IMR-90 (cell line): ENCODE measurements around the gene MEGF6. TPM values are rescaled to one million over a fixed set of nuclear protein-coding genes. Genes with fewer than 3 reads are reported as not detected.

Source experiments
- ATAC-seq: fragments of 200-7000 bp; cut with Tn5 transposase; 2 replicates; pipeline ENCODE4 v1.9.1; 2020; ENCODE audit warnings: low read depth, mild to moderate bottlenecking, moderate library complexity
- BruUV-seq: library from RNA; stranded (reverse); fragments of 400-500 nt; replicated peaks from 2 replicates; lab custom pipeline; 2021; lab: Mats Ljungman, UMichigan
- CTCF ChIA-PET: fragments of 300-600 bp; formaldehyde crosslinking; extraction: SDS; loops from one replicate; lab custom pipeline; 2021; ENCODE audit warnings: antibody characterized with exemption; lab: Yijun Ruan, JAX
- POLR2A ChIA-PET: fragments of 300-600 bp; sonication (Branson Sonifier 250); formaldehyde crosslinking; loops from one replicate; lab custom pipeline; 2022; ENCODE audit warnings: antibody characterized with exemption; ENCODE audit not compliant: unreplicated experiment; lab: Charles Lee
- DNase-seq: peaks from one replicate; pipeline ENCODE4 v3.0.0; 2013
- H2AFZ ChIP-seq: replicated peaks from 2 replicates; pipeline ENCODE3; 2013; ENCODE audit warnings: low read length, mild to moderate bottlenecking; ENCODE audit not compliant: poor library complexity
- H2AK5ac ChIP-seq: 2 replicates; pipeline ENCODE4 v1.6.1; 2013; ENCODE audit warnings: low read depth, low read length, inconsistent platforms
- H2AK9ac ChIP-seq: replicated peaks from 2 replicates; pipeline ENCODE3; 2013; ENCODE audit warnings: mild to moderate bottlenecking, low read depth, low read length, moderate library complexity; ENCODE audit not compliant: poor library complexity
- H2BK120ac ChIP-seq: 2 replicates; pipeline ENCODE4 v1.6.1; 2013; ENCODE audit warnings: low read depth, low read length, inconsistent platforms
- H2BK15ac ChIP-seq: 3 replicates; pipeline ENCODE4 v1.6.1; 2013; ENCODE audit warnings: low read depth, low read length, inconsistent platforms
- H2BK20ac ChIP-seq: 2 replicates; pipeline ENCODE4 v1.6.1; 2013; ENCODE audit warnings: low read depth, mild to moderate bottlenecking, inconsistent platforms, low read length, moderate library complexity
- H2BK5ac ChIP-seq: 2 replicates; pipeline ENCODE4 v1.6.1; 2013; ENCODE audit warnings: mild to moderate bottlenecking, low read depth, low read length, inconsistent platforms; ENCODE audit not compliant: poor library complexity, severe bottlenecking
- H3K14ac ChIP-seq: replicated peaks from 2 replicates; pipeline ENCODE4 v1.6.1; 2013; ENCODE audit warnings: low read depth, low read length, inconsistent platforms
- H3K18ac ChIP-seq: 2 replicates; pipeline ENCODE4 v1.6.1; 2013; ENCODE audit warnings: low read depth, low read length, control low read depth
- H3K23ac ChIP-seq: 2 replicates; pipeline ENCODE4 v1.6.1; 2013; ENCODE audit warnings: low read depth, low read length, inconsistent platforms
- H3K27ac ChIP-seq: 2 replicates; pipeline ENCODE4 v1.5.1; 2013; ENCODE audit warnings: mild to moderate bottlenecking, control low read depth, low read length; ENCODE audit not compliant: insufficient read depth
- H3K27me3 ChIP-seq: 2 replicates; pipeline ENCODE4 v1.6.1; 2013; ENCODE audit warnings: low read length; ENCODE audit not compliant: control insufficient read depth, insufficient read depth
- H3K36me3 ChIP-seq: 2 replicates; pipeline ENCODE4 v1.6.1; 2013; ENCODE audit warnings: low read length, mixed read lengths; ENCODE audit not compliant: control insufficient read depth, insufficient read depth
- H3K4ac ChIP-seq: 2 replicates; pipeline ENCODE4 v1.6.1; 2013; ENCODE audit warnings: low read depth, low read length, inconsistent platforms
- H3K4me1 ChIP-seq: 2 replicates; pipeline ENCODE4 v1.6.1; 2013; ENCODE audit warnings: low read length, mixed read lengths; ENCODE audit not compliant: control insufficient read depth, insufficient read depth
- H3K4me2 ChIP-seq: 2 replicates; pipeline ENCODE4 v1.6.1; 2013; ENCODE audit warnings: low read depth, mild to moderate bottlenecking, control low read depth, low read length, moderate library complexity
- H3K4me3 ChIP-seq: 2 replicates; pipeline ENCODE4 v1.5.1; 2013; ENCODE audit warnings: low read depth, mild to moderate bottlenecking, control low read depth, low read length, moderate library complexity; ENCODE audit not compliant: insufficient read depth
- H3K56ac ChIP-seq: 2 replicates; pipeline ENCODE4 v1.6.1; 2013; ENCODE audit warnings: low read length, inconsistent platforms; ENCODE audit not compliant: insufficient read depth; ENCODE audit errors: extremely low read depth
- H3K79me1 ChIP-seq, 2 experiments: 2 replicates each; pipeline ENCODE4 v1.6.1; 2013; ENCODE audit warnings: low read length in 2 of 2, inconsistent platforms in 1 of 2, low read depth in 1 of 2
- H3K9ac ChIP-seq: 2 replicates; pipeline ENCODE4 v1.6.1; 2013; ENCODE audit warnings: low read depth, low read length, control low read depth
- H3K9me1 ChIP-seq: 2 replicates; pipeline ENCODE4 v1.6.1; 2013; ENCODE audit warnings: low read length, inconsistent platforms; ENCODE audit not compliant: insufficient read depth
- H3K9me3 ChIP-seq: 2 replicates; pipeline ENCODE4 v1.6.1; 2013; ENCODE audit warnings: low read length; ENCODE audit not compliant: control insufficient read depth, insufficient read depth
- H4K20me1 ChIP-seq: 2 replicates; pipeline ENCODE4 v1.6.1; 2013; ENCODE audit warnings: low read length, inconsistent platforms; ENCODE audit not compliant: insufficient read depth
- H4K5ac ChIP-seq: 2 replicates; pipeline ENCODE4 v1.6.1; 2013; ENCODE audit warnings: mild to moderate bottlenecking, low read depth, low read length, control low read depth
- H4K8ac ChIP-seq, 2 experiments: 2 replicates each; pipeline ENCODE4 v1.6.1; 2013; ENCODE audit warnings: low read depth in 2 of 2, low read length in 2 of 2, control low read depth in 1 of 2, inconsistent platforms in 1 of 2
- H4K91ac ChIP-seq: 2 replicates; pipeline ENCODE4 v1.6.1; 2013; ENCODE audit warnings: low read depth, low read length, inconsistent platforms; ENCODE audit not compliant: insufficient read depth
- CEBPB ChIP-seq: IDR thresholded peaks from 2 replicates; pipeline ENCODE4 v1.6.1; 2012; ENCODE audit warnings: low read depth, low read length, improper control_type of control experiment
- CHD1 ChIP-seq: IDR thresholded peaks from 2 replicates; pipeline ENCODE4 v1.6.1; 2012; ENCODE audit warnings: low read depth, low read length, improper control_type of control experiment
- MXI1 ChIP-seq: IDR thresholded peaks from 2 replicates; pipeline ENCODE4 v1.6.1; 2012; ENCODE audit warnings: low read depth, mild to moderate bottlenecking, low read length, moderate library complexity, borderline replicate concordance
- NFE2L2 ChIP-seq: fragments of 150-350 bp; IDR thresholded peaks from 2 replicates; pipeline ENCODE4 v1.6.1; 2016; ENCODE audit warnings: low read depth, mild to moderate bottlenecking, low read length
- POLR2A ChIP-seq: IDR thresholded peaks from 2 replicates; pipeline ENCODE4 v1.6.1; 2012; ENCODE audit warnings: mild to moderate bottlenecking, low read depth, low read length
- RAD21 ChIP-seq: IDR thresholded peaks from 2 replicates; pipeline ENCODE4 v1.6.1; 2012; ENCODE audit warnings: low read length, improper control_type of control experiment
- RCOR1 ChIP-seq: IDR thresholded peaks from 2 replicates; pipeline ENCODE4 v1.6.1; 2012; ENCODE audit warnings: mild to moderate bottlenecking, low read length, improper control_type of control experiment; ENCODE audit not compliant: insufficient replicate concordance
- RFX5 ChIP-seq: IDR thresholded peaks from 2 replicates; pipeline ENCODE4 v1.8.0; 2012; ENCODE audit warnings: low read depth, mild to moderate bottlenecking, low read length, moderate library complexity
- SMC3 ChIP-seq: fragments of 150-350 bp; IDR thresholded peaks from 2 replicates; pipeline ENCODE4 v1.6.1; 2016; ENCODE audit warnings: low read depth, mild to moderate bottlenecking, antibody characterized with exemption, low read length, moderate library complexity
- WGBS, 2 experiments: methylation state at CpG; one replicate each; pipeline versions ENCODE4 v1.1.5 to v1.1.7; 2013; ENCODE audit warnings: missing lambda C conversion rate in 2 of 2; ENCODE audit not compliant: insufficient read length in 1 of 2; ENCODE audit errors: extremely low coverage in 2 of 2; 5-methylcytosine and 5-hydroxymethylcytosine counted together
- dilution Hi-C: fragments of 300-500 bp; cut with HindIII; formaldehyde crosslinking; loops from one replicate; pipeline ENCODE4 v1.14.3; 2018; ENCODE audit warnings: low sequenced_read_pairs; ENCODE audit not compliant: unreplicated experiment
- in situ Hi-C: fragments of 300-500 bp; cut with MboI; formaldehyde crosslinking; loops from 3 replicates; pipeline ENCODE4 v1.14.3; 2019; ENCODE audit warnings: low sequenced_read_pairs, inconsistent platforms, mixed read lengths
- intact Hi-C: fragments of 100-400 bp; cut with micrococcal nuclease; formaldehyde crosslinking; loops from 2 replicates; pipeline ENCODE4 v1.10.0; 2022
- polyA plus RNA-seq, 3 experiments: library from polyadenylated mRNA; depleted of rRNA; stranded (reverse); fragments of >200 nt; gene quantifications; 2 replicates each; pipeline ENCODE4 v1.2.3, GENCODE V29; 2012; ENCODE audit warnings: low replicate concordance in 1 of 3
- total RNA-seq: library from RNA; depleted of rRNA; stranded (reverse); fragments of >200 nt; gene quantifications from 2 replicates; pipeline ENCODE4 v1.2.3, GENCODE V29; 2012
- TF ChIP-seq, protein P1 (sequence below): conservative IDR thresholded peaks from 2 replicates; pipeline ENCODE4 v1.5.1; 2012; ENCODE audit warnings: mild to moderate bottlenecking, low read depth, low read length, improper control_type of control experiment
- TF ChIP-seq, protein P2 (sequence below): fragments of 150-350 bp; IDR thresholded peaks from 2 replicates; pipeline ENCODE4 v1.6.1; 2017; ENCODE audit warnings: mild to moderate bottlenecking, antibody characterized with exemption, low read length, low read depth
- TF ChIP-seq, protein P3 (sequence below): fragments of 150-350 bp; IDR thresholded peaks from 2 replicates; pipeline ENCODE4 v1.6.1; 2016; ENCODE audit warnings: low read depth, mild to moderate bottlenecking, low read length, moderate library complexity, borderline replicate concordance

MEGF6 gene
- total and polyA plus RNA-seq, 2 of the 4 experiments (the other 2 are of a cell fraction): 0.72 to 4.1 TPM

DNA sequence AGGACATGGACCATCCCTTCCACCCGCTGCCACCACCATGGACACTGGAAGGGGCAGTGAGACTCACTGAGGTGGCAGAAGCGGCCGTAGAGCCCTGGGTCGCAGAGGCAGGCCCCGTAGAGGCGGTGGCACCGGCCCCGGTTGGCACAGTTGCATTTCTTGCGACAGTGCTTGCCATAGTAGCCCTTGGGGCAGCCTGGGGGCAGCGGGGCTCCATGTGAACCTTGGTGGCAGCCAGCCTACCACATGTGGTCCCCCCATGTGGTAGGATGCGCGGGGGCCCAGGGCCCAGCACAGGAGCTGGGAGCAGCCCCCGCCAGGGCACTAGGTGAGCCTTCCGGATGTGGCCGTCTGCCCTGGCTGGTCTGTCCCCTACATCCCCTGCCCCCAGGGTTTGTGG lies 105.3 kb downstream of the MEGF6 start:
- Histone ChIP-seq H3K9me1 (peaks cover 3% of the 10 kb centered on the region; the same call in 1 of the 2 replicates), H3K4ac (no peak overlapping the region), H4K20me1 (no peaks in the 10 kb centered on the region), H3K4me3 (no peak overlapping the region), H2AFZ (no peak overlapping the region), H2BK5ac (no peak overlapping the region), H3K79me1 (no peaks in the 10 kb centered on the region), H4K5ac (no peak overlapping the region), H2BK20ac (no peak overlapping the region), H3K27me3 (no peaks in the 10 kb centered on the region), H3K18ac (no peak overlapping the region), H3K9me3 (no peaks in the 10 kb centered on the region), H4K8ac (no peak overlapping the region), H3K9ac (no peak overlapping the region), H3K4me1 (peaks cover 7% of the 10 kb centered on the region; the same call in 1 of the 2 replicates), H3K27ac (no peak overlapping the region), H3K14ac (no peak overlapping the region), H2BK120ac (no peak overlapping the region), H2BK15ac (no peak overlapping the region), H3K36me3 (no peaks in the 10 kb centered on the region), H4K91ac (no peak overlapping the region), H2AK9ac (no peak overlapping the region), H3K4me2 (no peak overlapping the region), H2AK5ac (no peak overlapping the region), H3K56ac (no peak overlapping the region), H3K23ac (no peak overlapping the region)
- ChIA-PET POLR2A (no interaction called here), CTCF (no interaction called here)
- WGBS, 2 experiments: 100% methylated on average over 4 of the region's 15 CpGs; no CpG with 5 or more reads in 1 of the 2 experiments
- ATAC-seq: no peak
- dilution Hi-C loops (no loop called here), intact Hi-C loops (no loop called here), in situ Hi-C loops (no loop called here)
- no TSS peak for BruUV-seq
- DNase-seq: no peak
- no peak for TF ChIP-seq RCOR1
- TF ChIP-seq CHD1: no peak
- TF ChIP-seq, protein P1, sequence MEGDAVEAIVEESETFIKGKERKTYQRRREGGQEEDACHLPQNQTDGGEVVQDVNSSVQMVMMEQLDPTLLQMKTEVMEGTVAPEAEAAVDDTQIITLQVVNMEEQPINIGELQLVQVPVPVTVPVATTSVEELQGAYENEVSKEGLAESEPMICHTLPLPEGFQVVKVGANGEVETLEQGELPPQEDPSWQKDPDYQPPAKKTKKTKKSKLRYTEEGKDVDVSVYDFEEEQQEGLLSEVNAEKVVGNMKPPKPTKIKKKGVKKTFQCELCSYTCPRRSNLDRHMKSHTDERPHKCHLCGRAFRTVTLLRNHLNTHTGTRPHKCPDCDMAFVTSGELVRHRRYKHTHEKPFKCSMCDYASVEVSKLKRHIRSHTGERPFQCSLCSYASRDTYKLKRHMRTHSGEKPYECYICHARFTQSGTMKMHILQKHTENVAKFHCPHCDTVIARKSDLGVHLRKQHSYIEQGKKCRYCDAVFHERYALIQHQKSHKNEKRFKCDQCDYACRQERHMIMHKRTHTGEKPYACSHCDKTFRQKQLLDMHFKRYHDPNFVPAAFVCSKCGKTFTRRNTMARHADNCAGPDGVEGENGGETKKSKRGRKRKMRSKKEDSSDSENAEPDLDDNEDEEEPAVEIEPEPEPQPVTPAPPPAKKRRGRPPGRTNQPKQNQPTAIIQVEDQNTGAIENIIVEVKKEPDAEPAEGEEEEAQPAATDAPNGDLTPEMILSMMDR: no peak
- no peak for TF ChIP-seq SMC3
- TF ChIP-seq RFX5: no peak
- no peak for TF ChIP-seq CEBPB
- no peak for TF ChIP-seq MXI1
- no peak for TF ChIP-seq NFE2L2
- TF ChIP-seq RAD21: no peak
- no peak for TF ChIP-seq POLR2A
- TF ChIP-seq, protein P2, sequence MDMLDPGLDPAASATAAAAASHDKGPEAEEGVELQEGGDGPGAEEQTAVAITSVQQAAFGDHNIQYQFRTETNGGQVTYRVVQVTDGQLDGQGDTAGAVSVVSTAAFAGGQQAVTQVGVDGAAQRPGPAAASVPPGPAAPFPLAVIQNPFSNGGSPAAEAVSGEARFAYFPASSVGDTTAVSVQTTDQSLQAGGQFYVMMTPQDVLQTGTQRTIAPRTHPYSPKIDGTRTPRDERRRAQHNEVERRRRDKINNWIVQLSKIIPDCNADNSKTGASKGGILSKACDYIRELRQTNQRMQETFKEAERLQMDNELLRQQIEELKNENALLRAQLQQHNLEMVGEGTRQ: no peak
- TF ChIP-seq, protein P3, sequence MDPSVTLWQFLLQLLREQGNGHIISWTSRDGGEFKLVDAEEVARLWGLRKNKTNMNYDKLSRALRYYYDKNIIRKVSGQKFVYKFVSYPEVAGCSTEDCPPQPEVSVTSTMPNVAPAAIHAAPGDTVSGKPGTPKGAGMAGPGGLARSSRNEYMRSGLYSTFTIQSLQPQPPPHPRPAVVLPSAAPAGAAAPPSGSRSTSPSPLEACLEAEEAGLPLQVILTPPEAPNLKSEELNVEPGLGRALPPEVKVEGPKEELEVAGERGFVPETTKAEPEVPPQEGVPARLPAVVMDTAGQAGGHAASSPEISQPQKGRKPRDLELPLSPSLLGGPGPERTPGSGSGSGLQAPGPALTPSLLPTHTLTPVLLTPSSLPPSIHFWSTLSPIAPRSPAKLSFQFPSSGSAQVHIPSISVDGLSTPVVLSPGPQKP: no peak
